Measurements from ENCODE around the gene BPGM. TPM values are rescaled to one million over a fixed set of nuclear protein-coding genes. Genes with fewer than 3 reads are reported as not detected.

Gene BPGM
- total and polyA plus RNA-seq, 9 of the 15 experiments (the other 6 are each of a cell fraction or from before 2014, with no cell fraction given) = 14.1 to 46.1 (median 21.2) TPM

- ATAC-seq = peak; percentile 64
- H3K4me2 ChIP-seq (ENCODE audit: insufficient read depth, low read length) = no peak overlapping the region
- DNase-seq (ENCODE audit: extremely low read depth in 1 of 4, low spot score in 3 of 4) = no peak
- H3K9me1 ChIP-seq (ENCODE audit: control insufficient read depth, insufficient read depth, low read length) = no peaks in the 10 kb centered on the region
- no peak overlapping the region for H3K4me3 ChIP-seq
- WGBS (ENCODE audit: insufficient coverage, low coverage, missing lambda C conversion rate) = 4% methylated on average over 3 of the region's 3 CpGs
- H3K27me3 ChIP-seq (ENCODE audit: control insufficient read depth in 2 of 2, insufficient read depth in 2 of 2, low read length in 2 of 2) = peaks cover 3% of the 10 kb centered on the region in 2 experiments; a peak in 1 of 5 replicates
- no peaks in the 10 kb centered on the region for H4K20me1 ChIP-seq (replicated peaks; ENCODE audit: control insufficient read depth, insufficient read depth, low read length)
- BruUV-seq (replicated peaks) = no TSS peak
- H2AFZ ChIP-seq (ENCODE audit: low read depth, low read length) = no peak overlapping the region
- H3K36me3 ChIP-seq (ENCODE audit: control insufficient read depth, insufficient read depth, low read length) = no peaks in the 10 kb centered on the region
- no peaks in the 10 kb centered on the region for H3K79me2 ChIP-seq (ENCODE audit: control insufficient read depth, insufficient read depth, low read length)
- ChIA-PET CTCF (ENCODE audit: low intra/inter-chr PET ratio) (no interaction called here), POLR2A (interaction anchor here (0.6 to 0.7 kb wide), 2 partner anchors 8 to 621 kb away, joined by 3 read pairs; no protein-coding TSS in a partner anchor)
- no peak overlapping the region for H3K27ac ChIP-seq (ENCODE audit: extremely low read depth, low read depth, low read length)
- intact Hi-C loops (cut with micrococcal nuclease) = no loop called here
- in situ Hi-C loops (cut with MboI) = loop anchor here (5.0 kb wide), 1 partner anchor 171 kb away; no protein-coding TSS in a partner anchor
- H3K9me3 ChIP-seq (replicated peaks; ENCODE audit: control insufficient read depth, insufficient read depth, low read depth, low read length) = no peaks in the 10 kb centered on the region
- no peaks in the 10 kb centered on the region for H3K4me1 ChIP-seq (replicated peaks in 1 of 2; ENCODE audit: control insufficient read depth in 2 of 2, insufficient read depth in 2 of 2, low read length in 2 of 2)
- no peak for FAIRE-seq
- H3K9ac ChIP-seq (ENCODE audit: insufficient read depth in 1 of 2, low read depth in 2 of 2, low read length in 2 of 2) = no peak overlapping the region
- TF ChIP-seq EHMT2 (IDR thresholded peaks at IDR 0.05) (peak; percentile 39; the same call in 1 of the 2 replicates), MEF2D (tag; conservative IDR thresholded peaks at IDR 0.05; ENCODE audit: low read depth) (no peak), ZNF589 (CRISPR knock-in tag; IDR thresholded peaks at IDR 0.05; ENCODE audit: low read depth) (peak; percentile 44; the same call in 1 of the 2 replicates), ZNF780A (CRISPR knock-in tag; IDR thresholded peaks at IDR 0.05) (no peak), STAT5A (IDR thresholded peaks at IDR 0.05; ENCODE audit: borderline replicate concordance, low read length) (no peak), TRIM24 (IDR thresholded peaks at IDR 0.05) (peak; percentile 49 to 79; a peak in 1 of 4 replicates), ZNF398 (CRISPR knock-in tag; IDR thresholded peaks at IDR 0.05) (no peak), GTF2F1 (IDR thresholded peaks at IDR 0.05; ENCODE audit: low read depth, low read length) (no peak), HINFP (tag; conservative IDR thresholded peaks at IDR 0.05; ENCODE audit: low read depth) (no peak), PRMT5 (CRISPR knock-in tag; IDR thresholded peaks at IDR 0.05) (no peak), NR2C2 (CRISPR knock-in tag; IDR thresholded peaks at IDR 0.05) (no peak), NR2C2 (tag; IDR thresholded peaks at IDR 0.05) (0 out of 2 replicates have a peak, but pooled peaks have one; percentile 21), ATF7 (IDR thresholded peaks at IDR 0.05) (peak; percentile 57; the same call in 1 of the 2 replicates), MAFG (tag; conservative IDR thresholded peaks at IDR 0.05) (0 out of 2 replicates have a peak, but pooled peaks have one; percentile 12), CREB1 (IDR thresholded peaks at IDR 0.05) (no peak), CREB1 (CRISPR knock-in tag; IDR thresholded peaks at IDR 0.05) (no peak), GABPA (tag; conservative IDR thresholded peaks at IDR 0.05; ENCODE audit: low read depth) (0 out of 2 replicates have a peak, but pooled peaks have one; percentile 9), FOXP1 (CRISPR knock-in tag; IDR thresholded peaks at IDR 0.05) (no peak), EP300 (IDR thresholded peaks at IDR 0.05; ENCODE audit: low read length) (peak; percentile 54; the same call in 1 of the 2 replicates)
- TF ChIP-seq, protein P1, sequence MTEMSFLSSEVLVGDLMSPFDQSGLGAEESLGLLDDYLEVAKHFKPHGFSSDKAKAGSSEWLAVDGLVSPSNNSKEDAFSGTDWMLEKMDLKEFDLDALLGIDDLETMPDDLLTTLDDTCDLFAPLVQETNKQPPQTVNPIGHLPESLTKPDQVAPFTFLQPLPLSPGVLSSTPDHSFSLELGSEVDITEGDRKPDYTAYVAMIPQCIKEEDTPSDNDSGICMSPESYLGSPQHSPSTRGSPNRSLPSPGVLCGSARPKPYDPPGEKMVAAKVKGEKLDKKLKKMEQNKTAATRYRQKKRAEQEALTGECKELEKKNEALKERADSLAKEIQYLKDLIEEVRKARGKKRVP (CRISPR knock-in tag; IDR thresholded peaks at IDR 0.05) = peak; percentile 89
Observed at GRCh38 chr7:134613623-134614347, 32.9 kb upstream of the BPGM start.

Measured in K562 (cell line).